Measurements from ENCODE around the gene SYNM. TPM values are rescaled to one million over a fixed set of nuclear protein-coding genes. Genes with fewer than 3 reads are reported as not detected.

SYNM gene
- total RNA-seq, 4 donors from 2014 or later: 26.7 to 61.2 (median 45.3) TPM

DNA sequence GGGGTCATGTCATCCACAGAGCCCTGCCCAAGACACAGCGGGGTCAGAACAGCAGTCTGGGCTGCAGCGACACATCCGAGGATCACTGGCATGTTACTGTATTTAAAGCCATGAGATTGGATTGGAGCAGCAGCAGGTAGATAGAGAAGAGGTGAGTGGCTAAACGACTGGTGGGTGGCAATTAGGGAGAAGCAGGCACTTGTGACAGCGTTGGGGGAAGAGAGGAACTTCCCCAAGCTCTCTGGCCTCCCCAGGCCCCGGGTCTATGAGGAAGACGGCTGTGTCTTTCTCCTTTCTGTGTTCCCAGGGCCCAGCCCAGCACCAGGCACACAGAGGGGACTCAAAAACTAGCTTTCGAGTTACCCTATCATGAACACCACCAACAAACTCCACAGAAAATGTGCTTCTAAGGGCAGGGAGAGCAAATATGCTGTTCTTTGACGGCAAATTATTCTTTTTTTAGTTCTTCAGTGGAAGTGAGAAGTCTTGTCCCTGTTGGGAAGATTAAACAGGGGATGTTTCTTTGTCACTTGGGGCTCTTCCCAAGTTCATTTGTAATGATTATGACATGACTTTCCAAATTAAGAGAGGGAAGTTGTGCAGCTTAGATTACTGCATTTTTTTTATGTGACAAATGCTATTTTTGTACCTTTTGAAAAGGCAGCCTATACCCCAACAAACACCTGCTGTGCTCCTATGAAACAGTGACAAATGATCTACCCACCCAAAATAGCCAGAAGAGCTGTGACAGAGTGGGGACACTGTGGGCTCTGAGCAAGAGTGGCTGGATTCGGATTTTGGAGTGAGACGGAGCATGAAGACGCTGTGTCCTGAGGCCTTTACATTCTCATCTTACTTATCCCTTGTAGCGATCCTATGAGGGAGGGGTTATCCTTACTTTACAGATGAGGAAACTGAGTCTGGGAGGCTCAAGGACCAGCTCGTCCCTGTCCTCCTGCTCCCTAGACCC, 7.2 kb upstream of the SYNM start:
- TF ChIP-seq CTCF (IDR thresholded peaks at IDR 0.05; ENCODE audit: low read depth): no peak

GRCh38 chr15:99098426-99098825, 6.5 kb upstream of the SYNM start:
- TF ChIP-seq CTCF (IDR thresholded peaks at IDR 0.05; ENCODE audit: low read depth): no peak

GRCh38 chr15:99098991-99099390, 5.9 kb upstream of the SYNM start:
- no peak for TF ChIP-seq CTCF (IDR thresholded peaks at IDR 0.05; ENCODE audit: low read depth)

DNA sequence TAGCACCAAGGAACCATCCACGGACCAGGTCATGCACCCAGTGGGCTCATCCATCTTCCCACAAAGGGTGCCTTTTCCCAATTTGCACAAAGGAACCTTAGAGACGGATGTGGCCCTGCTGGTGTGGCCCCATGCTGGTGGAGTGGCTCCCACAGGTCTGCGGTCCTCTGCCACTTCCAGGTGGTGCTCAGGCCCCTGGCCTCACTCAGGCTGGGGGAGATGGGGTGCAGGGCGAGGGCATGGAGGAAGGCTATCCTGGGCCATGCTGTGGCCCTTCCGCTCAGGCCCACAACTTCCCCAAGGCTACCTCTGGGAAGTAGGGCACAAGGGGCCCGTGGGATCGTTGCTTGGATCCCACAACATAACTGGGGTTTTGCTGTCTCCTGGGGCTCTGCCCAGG, 5.2 kb upstream of the SYNM start:
- no peak for TF ChIP-seq CTCF (IDR thresholded peaks at IDR 0.05; ENCODE audit: low read depth)

- TF ChIP-seq CTCF (IDR thresholded peaks at IDR 0.05; ENCODE audit: low read depth): no peak
Observed at GRCh38 chr15:99100245-99101173, 4.4 kb upstream of the SYNM start.

DNA sequence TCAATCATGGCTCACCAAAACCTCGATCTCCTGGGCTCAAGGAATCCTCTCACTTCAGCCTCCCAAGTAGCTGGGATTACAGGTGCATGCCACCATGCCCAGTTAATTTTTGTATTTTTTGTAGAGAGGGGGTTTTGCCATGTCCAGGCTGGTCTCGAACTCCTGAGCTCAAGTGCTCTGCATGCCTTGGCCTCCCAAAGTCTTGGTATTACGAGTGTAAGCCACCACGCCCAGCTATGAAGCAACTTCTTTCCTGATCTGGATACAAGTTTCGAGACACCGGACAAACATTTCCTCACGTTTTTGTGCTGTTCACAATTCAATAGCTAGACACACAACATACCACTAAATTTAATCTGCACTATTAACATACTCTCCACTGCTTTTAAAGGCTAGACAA, 3.4 kb upstream of the SYNM start:
- TF ChIP-seq CTCF (IDR thresholded peaks at IDR 0.05; ENCODE audit: low read depth): no peak

Data from subcutaneous adipose tissue (tissue), 4 donors.